HepG2 (cell line): ENCODE data around the gene METRN. TPM values are rescaled to one million over a fixed set of nuclear protein-coding genes. Genes with fewer than 3 reads are reported as not detected.

ENCODE experiments used
- EEA1 ChIP-seq: sonication (generic); formaldehyde crosslinking; IDR thresholded peaks from 2 replicates; pipeline ENCODE4 v1.5.1; 2020; ENCODE audit warnings: mild to moderate bottlenecking, missing genetic modification reagents, borderline replicate concordance
- GATAD1 ChIP-seq: IDR thresholded peaks from 2 replicates; pipeline ENCODE4 v1.6.1; 2016; ENCODE audit warnings: missing genetic modification reagents, missing compliant biosample characterization
- HDAC1 ChIP-seq: sonication (generic); formaldehyde crosslinking; IDR thresholded peaks from 2 replicates; pipeline ENCODE4 v1.5.1; 2020; ENCODE audit warnings: mild to moderate bottlenecking, missing genetic modification reagents
- KLF15 ChIP-seq: sonication (generic); formaldehyde crosslinking; IDR thresholded peaks from 2 replicates; pipeline ENCODE4 v1.8.1; 2023; ENCODE audit warnings: borderline replicate concordance, mild to moderate bottlenecking, inconsistent platforms, missing genetic modification reagents, mixed read lengths
- KMT2A ChIP-seq: sonication (generic); formaldehyde crosslinking; IDR thresholded peaks from 2 replicates; pipeline ENCODE4 v1.4.0; 2020; ENCODE audit warnings: missing genetic modification reagents
- PAXIP1 ChIP-seq: sonication (generic); formaldehyde crosslinking; conservative IDR thresholded peaks from 2 replicates; pipeline ENCODE4 v1.4.0; 2020; ENCODE audit warnings: mild to moderate bottlenecking, missing genetic modification reagents, moderate library complexity
- SKIL ChIP-seq: sonication (generic); formaldehyde crosslinking; IDR thresholded peaks from 2 replicates; pipeline ENCODE4 v1.8.0; 2022; ENCODE audit warnings: missing genetic modification reagents, mild to moderate bottlenecking, moderate library complexity, borderline replicate concordance
- SPEN ChIP-seq: sonication (generic); formaldehyde crosslinking; IDR thresholded peaks from 2 replicates; pipeline ENCODE4 v1.5.1; 2020; ENCODE audit warnings: low read depth, mild to moderate bottlenecking, missing genetic modification reagents
- ZBTB46 ChIP-seq: sonication (generic); formaldehyde crosslinking; IDR thresholded peaks from 2 replicates; pipeline ENCODE4 v1.4.0; 2020; ENCODE audit warnings: mild to moderate bottlenecking, missing genetic modification reagents, borderline replicate concordance
- ZFP1 ChIP-seq: IDR thresholded peaks from 2 replicates; pipeline ENCODE4 v1.6.1; 2016
- ZHX2 ChIP-seq, 2 experiments: sonication (generic) in 1 of 2; formaldehyde crosslinking in 1 of 2; IDR thresholded peaks; 2 replicates each; pipeline versions ENCODE4 v1.6.1 to v1.9.0; 2014 to 2022; ENCODE audit warnings: antibody characterized with exemption in 1 of 2, borderline replicate concordance in 1 of 2, inconsistent platforms in 1 of 2, low read depth in 1 of 2, missing genetic modification reagents in 1 of 2
- ZNF737 ChIP-seq: sonication (generic); formaldehyde crosslinking; IDR thresholded peaks from 2 replicates; pipeline ENCODE4 v1.5.0; 2020; ENCODE audit warnings: missing genetic modification reagents, mild to moderate bottlenecking, borderline replicate concordance
- polyA plus RNA-seq, 8 experiments: library from polyadenylated mRNA; depleted of rRNA in 3 of 8; stranded (reverse) in 7 of 8; unstranded in 1 of 8; fragments of >200 nt; fragmentation: Illumina TruSeq in 4 of 8; extraction: Trizol in 4 of 8; gene quantifications; 2 replicates each; pipeline versions ENCODE4 v1.2.1 to v1.2.3, GENCODE V29; 2011 to 2016; ENCODE audit warnings: low read depth in 4 of 8, missing spikeins in 1 of 8, mixed read lengths in 1 of 8; ENCODE audit not compliant: insufficient read depth in 1 of 8
- total RNA-seq, 5 experiments: library from RNA; depleted of rRNA; stranded (reverse); fragments of >200 nt; fragmentation: Illumina TruSeq; extraction: Trizol; gene quantifications; 2 replicates each; pipeline ENCODE4 v1.2.3, GENCODE V29; 2016; ENCODE audit warnings: low read depth in 1 of 5

The METRN gene
- total and polyA plus RNA-seq, 2 of the 13 experiments (the other 11 are each of a cell fraction or from before 2014, with no cell fraction given): 25.5 to 46.1 TPM

- peak; percentile 32; the same call in 1 of the 2 replicates for TF ChIP-seq PAXIP1 (CRISPR knock-in tag)
- TF ChIP-seq KMT2A (CRISPR knock-in tag): peak; percentile 93
- no peak for TF ChIP-seq ZBTB46 (CRISPR knock-in tag)
- peak; percentile 57; the same call in 1 of the 2 replicates for TF ChIP-seq SKIL
- TF ChIP-seq GATAD1: peak; percentile 98
- TF ChIP-seq ZNF737 (CRISPR knock-in tag): no peak
- TF ChIP-seq SPEN: peak; percentile 95
- TF ChIP-seq KLF15 (CRISPR knock-in tag): 0 out of 2 replicates have a peak, but pooled peaks have one; percentile 1
- no peak for TF ChIP-seq ZFP1 (CRISPR knock-in tag)
- peak; percentile 43; the same call in 1 of the 2 replicates for TF ChIP-seq EEA1 (CRISPR knock-in tag)
- peak; percentile 97 for TF ChIP-seq HDAC1 (CRISPR knock-in tag)
- peak; percentile 89 for TF ChIP-seq ZHX2 (IDR thresholded peaks at IDR 0.05; ENCODE audit: low read depth)
- TF ChIP-seq ZHX2 (CRISPR knock-in tag; IDR thresholded peaks at IDR 0.05; ENCODE audit: borderline replicate concordance): no peak
Measured at GRCh38 chr16:740764-741505, 26.0 kb downstream of the METRN start, which contains the start of gene CIAO3 (continued).
